Measurements from ENCODE around the gene ARL15. TPM values are rescaled to one million over a fixed set of nuclear protein-coding genes. Genes with fewer than 3 reads are reported as not detected.

The ARL15 gene
- total RNA-seq, 2 experiments from 2014 or later, result 5.7 to 6.3 TPM

- no peak for ATAC-seq
- H3K27me3 Mint-ChIP-seq, result no peaks in the 10 kb centered on the region
- intact Hi-C loops (cut with micrococcal nuclease), result no loop called here
- peaks cover 17% of the 10 kb centered on the region for H3K4me1 Mint-ChIP-seq (ENCODE audit: low read depth)
- no peak for DNase-seq
- POLR2A ChIA-PET, result no interaction called here
- H3K36me3 Mint-ChIP-seq (ENCODE audit: low read depth), result no peaks in the 10 kb centered on the region
- H3K4me3 Mint-ChIP-seq, result no peak overlapping the region
- TF ChIP-seq, protein P1, sequence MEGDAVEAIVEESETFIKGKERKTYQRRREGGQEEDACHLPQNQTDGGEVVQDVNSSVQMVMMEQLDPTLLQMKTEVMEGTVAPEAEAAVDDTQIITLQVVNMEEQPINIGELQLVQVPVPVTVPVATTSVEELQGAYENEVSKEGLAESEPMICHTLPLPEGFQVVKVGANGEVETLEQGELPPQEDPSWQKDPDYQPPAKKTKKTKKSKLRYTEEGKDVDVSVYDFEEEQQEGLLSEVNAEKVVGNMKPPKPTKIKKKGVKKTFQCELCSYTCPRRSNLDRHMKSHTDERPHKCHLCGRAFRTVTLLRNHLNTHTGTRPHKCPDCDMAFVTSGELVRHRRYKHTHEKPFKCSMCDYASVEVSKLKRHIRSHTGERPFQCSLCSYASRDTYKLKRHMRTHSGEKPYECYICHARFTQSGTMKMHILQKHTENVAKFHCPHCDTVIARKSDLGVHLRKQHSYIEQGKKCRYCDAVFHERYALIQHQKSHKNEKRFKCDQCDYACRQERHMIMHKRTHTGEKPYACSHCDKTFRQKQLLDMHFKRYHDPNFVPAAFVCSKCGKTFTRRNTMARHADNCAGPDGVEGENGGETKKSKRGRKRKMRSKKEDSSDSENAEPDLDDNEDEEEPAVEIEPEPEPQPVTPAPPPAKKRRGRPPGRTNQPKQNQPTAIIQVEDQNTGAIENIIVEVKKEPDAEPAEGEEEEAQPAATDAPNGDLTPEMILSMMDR (IDR thresholded peaks at IDR 0.05), result no peak
- CTCF ChIA-PET, result no interaction called here
- H3K9me3 Mint-ChIP-seq, result peaks cover 4% of the 10 kb centered on the region
- H3K27ac Mint-ChIP-seq, result no peak overlapping the region
These were observed 430.6 kb downstream of the ARL15 start for GRCh38 chr5:53879708-53880323.

DNA sequence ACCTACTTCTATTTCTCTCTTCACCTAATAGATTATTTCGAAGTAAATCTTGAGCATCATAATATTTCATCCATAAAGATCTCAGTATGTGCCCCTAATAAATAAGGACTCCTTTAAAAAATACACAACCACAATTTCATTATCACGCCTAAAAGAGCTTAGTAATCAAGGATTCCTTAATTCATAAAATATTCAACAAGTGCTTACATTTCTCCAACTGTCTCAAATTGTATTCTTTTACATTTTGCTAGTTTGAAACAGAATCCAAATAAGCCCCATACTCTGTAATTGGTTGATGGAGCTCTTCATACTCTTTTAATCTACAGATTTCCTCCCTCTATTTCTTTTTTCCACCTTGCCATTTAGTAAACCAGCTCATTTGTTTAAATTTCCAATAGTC lies 432.4 kb downstream of the ARL15 start:
- Mint-ChIP-seq H3K4me1 (ENCODE audit: low read depth) (peaks cover 12% of the 10 kb centered on the region), H3K4me3 (no peak overlapping the region), H3K27me3 (no peaks in the 10 kb centered on the region), H3K36me3 (ENCODE audit: low read depth) (no peaks in the 10 kb centered on the region), H3K9me3 (peaks cover 9% of the 10 kb centered on the region), H3K27ac (no peak overlapping the region)
- intact Hi-C loops (cut with micrococcal nuclease), result no loop called here
- no peak for ATAC-seq
- POLR2A ChIA-PET, result no interaction called here
- CTCF ChIA-PET, result no interaction called here
- no peak for DNase-seq
- TF ChIP-seq, protein P1 (IDR thresholded peaks at IDR 0.05), result no peak

GRCh38 chr5:53877243-53877642 lies 433.1 kb downstream of the ARL15 start:
- ChIA-PET POLR2A (interaction anchor here (1.0 kb wide), 1 partner anchor 11 kb away, joined by 3 read pairs; no protein-coding TSS in a partner anchor), CTCF (interaction anchor here (1.0 kb wide), 1 partner anchor 352 kb away, joined by 3 read pairs; no protein-coding TSS in a partner anchor)
- ATAC-seq, result no peak
- no peak for DNase-seq
- no peak overlapping the region for H3K4me3 Mint-ChIP-seq
- H3K4me1 Mint-ChIP-seq (ENCODE audit: low read depth), result peaks cover 8% of the 10 kb centered on the region
- H3K9me3 Mint-ChIP-seq, result peaks cover 9% of the 10 kb centered on the region
- H3K27me3 Mint-ChIP-seq, result no peaks in the 10 kb centered on the region
- no peak overlapping the region for H3K27ac Mint-ChIP-seq
- no peaks in the 10 kb centered on the region for H3K36me3 Mint-ChIP-seq (ENCODE audit: low read depth)
- TF ChIP-seq, protein P1 (IDR thresholded peaks at IDR 0.05), result no peak
- intact Hi-C loops (cut with micrococcal nuclease), result no loop called here

- intact Hi-C loops (cut with micrococcal nuclease), result no loop called here
- peak; percentile 11 for DNase-seq
- Mint-ChIP-seq H3K27me3 (peaks cover 2% of the 10 kb centered on the region), H3K27ac (no peak overlapping the region), H3K4me3 (no peak overlapping the region), H3K4me1 (ENCODE audit: low read depth) (no peaks in the 10 kb centered on the region), H3K9me3 (peaks cover 9% of the 10 kb centered on the region), H3K36me3 (ENCODE audit: low read depth) (no peaks in the 10 kb centered on the region)
- ChIA-PET POLR2A (no interaction called here), CTCF (interaction anchor here (1.2 kb wide), 1 partner anchor 355 kb away, joined by 3 read pairs; no protein-coding TSS in a partner anchor)
- TF ChIP-seq, protein P1 (IDR thresholded peaks at IDR 0.05), result no peak
- ATAC-seq, result no peak
These were observed 436.0 kb downstream of the ARL15 start for GRCh38 chr5:53874409-53874808.

- intact Hi-C loops (cut with micrococcal nuclease), result no loop called here
- H3K27me3 Mint-ChIP-seq, result peaks cover 3% of the 10 kb centered on the region
- H3K9me3 Mint-ChIP-seq, result peaks cover 8% of the 10 kb centered on the region
- TF ChIP-seq, protein P1 (IDR thresholded peaks at IDR 0.05), result no peak
- CTCF ChIA-PET, result no interaction called here
- POLR2A ChIA-PET, result no interaction called here
- H3K27ac Mint-ChIP-seq, result no peak overlapping the region
- DNase-seq, result no peak
- no peak for ATAC-seq
- no peaks in the 10 kb centered on the region for H3K36me3 Mint-ChIP-seq (ENCODE audit: low read depth)
- H3K4me1 Mint-ChIP-seq (ENCODE audit: low read depth), result no peaks in the 10 kb centered on the region
- H3K4me3 Mint-ChIP-seq, result no peak overlapping the region
These were observed 437.1 kb downstream of the ARL15 start for GRCh38 chr5:53873235-53873634.

Measured in activated CD8-positive, alpha-beta T cell treated with anti-CD3 and anti-CD28 coated beads for 36 hours (primary cell).